Vagina (tissue), 2 donors: Measurements from ENCODE around the gene SLC22A12.

ENCODE experiments used
- POLR2A ChIP-seq, 2 donors: fragments of 450-650 bp; IDR thresholded peaks; one replicate each; pipeline ENCODE4 v1.6.1; 2017; ENCODE audit warnings: antibody characterized with exemption in 2 of 2, mild to moderate bottlenecking in 2 of 2, moderate library complexity in 2 of 2
- POLR2AphosphoS5 ChIP-seq, 2 donors: sonication (generic); formaldehyde crosslinking; IDR thresholded peaks; one replicate each; pipeline ENCODE4 v1.9.0; 2017; ENCODE audit warnings: antibody characterized with exemption in 2 of 2, mild to moderate bottlenecking in 2 of 2, low read depth in 1 of 2; ENCODE audit not compliant: insufficient read depth in 1 of 2

DNA sequence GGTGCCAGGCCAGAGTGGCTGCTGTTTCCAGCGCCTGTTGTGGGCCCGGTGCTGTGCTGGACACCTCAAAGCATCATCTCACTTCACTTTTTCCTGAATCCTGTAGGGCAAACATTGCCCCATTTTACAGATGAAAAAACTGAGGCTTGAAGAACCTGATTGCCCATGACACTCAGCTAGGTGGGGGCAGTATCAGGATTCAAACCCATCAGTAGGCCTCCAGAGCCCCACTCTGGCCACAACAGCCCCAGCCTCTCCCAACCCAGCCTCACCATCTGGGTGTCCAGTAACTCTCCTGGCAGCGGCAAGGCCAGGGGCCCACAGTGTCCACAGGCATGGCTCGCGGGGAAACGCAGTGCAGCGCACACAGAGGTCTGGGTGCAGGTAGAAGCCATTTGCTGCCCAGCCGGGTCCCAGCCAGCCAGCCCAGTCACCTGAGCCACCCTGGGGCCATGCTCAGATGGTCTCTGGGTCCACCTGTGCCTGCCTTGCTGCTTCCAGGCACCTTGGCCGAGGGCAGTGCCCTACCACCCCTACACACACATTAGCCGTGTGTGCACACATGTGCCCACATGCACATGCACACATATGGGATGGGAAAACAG is 11.5 kb downstream of the SLC22A12 start:
- TF ChIP-seq POLR2AphosphoS5 (IDR thresholded peaks at IDR 0.05; ENCODE audit: insufficient read depth in 1 of 2, low read depth in 1 of 2) = no peak
- TF ChIP-seq POLR2A (IDR thresholded peaks at IDR 0.05) = no peak
